ENCODE data around the gene FAP.

DNA sequence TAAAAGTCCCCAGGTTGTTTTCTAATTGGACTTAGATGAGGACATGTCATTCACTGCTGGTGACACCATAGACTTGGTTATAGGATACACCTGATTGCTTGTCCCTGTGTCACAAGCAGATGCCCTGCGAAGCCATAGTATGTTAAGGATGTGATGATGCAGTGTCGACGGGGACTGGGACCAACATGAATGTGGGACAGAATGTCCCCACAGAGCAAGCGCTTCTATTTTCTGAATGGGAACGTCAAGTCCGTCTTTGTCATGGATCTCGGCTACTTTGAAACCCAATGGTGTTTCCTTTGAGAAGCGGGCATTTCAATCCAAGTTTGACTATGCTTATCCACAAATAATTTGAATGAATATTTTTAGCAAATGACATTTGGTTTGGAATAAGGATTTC is 93.3 kb downstream of the FAP start:
- TF ChIP-seq, protein P1, sequence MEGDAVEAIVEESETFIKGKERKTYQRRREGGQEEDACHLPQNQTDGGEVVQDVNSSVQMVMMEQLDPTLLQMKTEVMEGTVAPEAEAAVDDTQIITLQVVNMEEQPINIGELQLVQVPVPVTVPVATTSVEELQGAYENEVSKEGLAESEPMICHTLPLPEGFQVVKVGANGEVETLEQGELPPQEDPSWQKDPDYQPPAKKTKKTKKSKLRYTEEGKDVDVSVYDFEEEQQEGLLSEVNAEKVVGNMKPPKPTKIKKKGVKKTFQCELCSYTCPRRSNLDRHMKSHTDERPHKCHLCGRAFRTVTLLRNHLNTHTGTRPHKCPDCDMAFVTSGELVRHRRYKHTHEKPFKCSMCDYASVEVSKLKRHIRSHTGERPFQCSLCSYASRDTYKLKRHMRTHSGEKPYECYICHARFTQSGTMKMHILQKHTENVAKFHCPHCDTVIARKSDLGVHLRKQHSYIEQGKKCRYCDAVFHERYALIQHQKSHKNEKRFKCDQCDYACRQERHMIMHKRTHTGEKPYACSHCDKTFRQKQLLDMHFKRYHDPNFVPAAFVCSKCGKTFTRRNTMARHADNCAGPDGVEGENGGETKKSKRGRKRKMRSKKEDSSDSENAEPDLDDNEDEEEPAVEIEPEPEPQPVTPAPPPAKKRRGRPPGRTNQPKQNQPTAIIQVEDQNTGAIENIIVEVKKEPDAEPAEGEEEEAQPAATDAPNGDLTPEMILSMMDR (conservative IDR thresholded peaks at IDR 0.05), result no peak
- TF ChIP-seq EZH2 (IDR thresholded peaks at IDR 0.05; ENCODE audit: low read depth), result no peak

Measured in PC-9 (cell line).